Measurements from ENCODE around the gene ADAMTSL4. TPM values are rescaled to one million over a fixed set of nuclear protein-coding genes. Genes with fewer than 3 reads are reported as not detected.
A peak's percentile ranks its signal among the peaks of the same experiment; 100 is the strongest.

Gene ADAMTSL4
- total RNA-seq, 8 experiments from 2014 or later, result 0.75 to 45.8 (median 4.9) TPM

GRCh38 chr1:150552128-150552910, 3.1 kb downstream of the ADAMTSL4 start:
- H3K27ac ChIP-seq, result no peak overlapping the region
- ATAC-seq (replicated peaks in 6 of 8), result peak; percentile 2 to 50 (median 36)

DNA sequence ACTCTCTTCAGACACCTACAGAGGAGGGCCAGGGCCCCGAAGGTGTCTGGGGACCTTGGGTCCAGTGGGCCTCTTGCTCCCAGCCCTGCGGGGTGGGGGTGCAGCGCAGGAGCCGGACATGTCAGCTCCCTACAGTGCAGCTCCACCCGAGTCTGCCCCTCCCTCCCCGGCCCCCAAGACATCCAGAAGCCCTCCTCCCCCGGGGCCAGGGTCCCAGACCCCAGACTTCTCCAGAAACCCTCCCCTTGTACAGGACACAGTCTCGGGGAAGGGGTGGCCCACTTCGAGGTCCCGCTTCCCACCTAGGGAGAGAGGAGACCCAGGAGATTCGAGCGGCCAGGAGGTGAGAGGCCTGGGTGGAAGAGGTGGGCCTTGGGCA, 3.7 kb downstream of the ADAMTSL4 start:
- Histone ChIP-seq H3K4me1 (replicated peaks in 1 of 2) (peaks cover 0 to 8% of the 10 kb centered on the region in 2 donors), H3K27ac (no peak overlapping the region), H3K4me3 (no peak overlapping the region)
- WGBS, 10 experiments, result 85 to 100% methylated on average over 2 to 5 of the region's 12 CpGs; no CpG with 5 or more reads in 8 of the 10 experiments
- in situ Hi-C loops (cut with MboI; ENCODE audit: low pct_unique_long_range_greater_than_20kb in 2 of 9, low sequenced_read_pairs in 9 of 9, unreplicated experiment in 9 of 9), result loop anchor here in 1 of 9 experiments (25.0 kb wide), 1 partner anchor 91 kb away; no protein-coding TSS in a partner anchor
- no peak for ATAC-seq (replicated peaks in 6 of 8)

More at GRCh38 chr1:150552128-150552910, 3.1 kb downstream of the ADAMTSL4 start:
- in situ Hi-C loops (cut with MboI; ENCODE audit: low pct_unique_long_range_greater_than_20kb in 2 of 9, low sequenced_read_pairs in 9 of 9, unreplicated experiment in 9 of 9), result loop anchor here in 1 of 9 experiments (25.0 kb wide), 1 partner anchor 90 kb away; no protein-coding TSS in a partner anchor
- no peak overlapping the region for H3K4me3 ChIP-seq
- 24 to 100% (median 33%) methylated on average over 1 to 3 of the region's 13 CpGs; no CpG with 5 or more reads in 7 of the 10 experiments for WGBS, 10 experiments
- H3K4me1 ChIP-seq (replicated peaks in 1 of 2), result peaks cover 0 to 8% of the 10 kb centered on the region in 2 donors

DNA sequence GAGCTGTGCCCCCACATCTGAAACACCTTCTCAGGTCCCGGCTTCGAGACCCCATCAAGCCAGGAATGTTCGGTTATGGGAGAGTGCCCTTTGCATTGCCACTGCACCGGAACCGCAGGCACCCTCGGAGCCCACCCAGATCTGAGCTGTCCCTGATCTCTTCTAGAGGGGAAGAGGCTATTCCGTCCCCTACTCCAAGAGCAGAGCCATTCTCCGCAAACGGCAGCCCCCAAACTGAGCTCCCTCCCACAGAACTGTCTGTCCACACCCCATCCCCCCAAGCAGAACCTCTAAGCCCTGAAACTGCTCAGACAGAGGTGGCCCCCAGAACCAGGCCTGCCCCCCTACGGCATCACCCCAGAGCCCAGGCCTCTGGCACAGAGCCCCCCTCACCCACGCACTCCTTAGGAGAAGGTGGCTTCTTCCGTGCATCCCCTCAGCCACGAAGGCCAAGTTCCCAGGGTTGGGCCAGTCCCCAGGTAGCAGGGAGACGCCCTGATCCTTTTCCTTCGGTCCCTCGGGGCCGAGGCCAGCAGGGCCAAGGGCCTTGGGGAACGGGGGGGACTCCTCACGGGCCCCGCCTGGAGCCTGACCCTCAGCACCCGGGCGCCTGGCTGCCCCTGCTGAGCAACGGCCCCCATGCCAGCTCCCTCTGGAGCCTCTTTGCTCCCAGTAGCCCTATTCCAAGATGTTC, 4.3 kb downstream of the ADAMTSL4 start:
- Histone ChIP-seq H3K4me1 (replicated peaks in 1 of 2) (peaks cover 0 to 8% of the 10 kb centered on the region in 2 donors), H3K27ac (no peak overlapping the region), H3K4me3 (no peak overlapping the region)
- no peak for ATAC-seq (replicated peaks in 6 of 8)
- in situ Hi-C loops (cut with MboI; ENCODE audit: low pct_unique_long_range_greater_than_20kb in 2 of 9, low sequenced_read_pairs in 9 of 9, unreplicated experiment in 9 of 9), result loop anchor here in 1 of 9 experiments (25.0 kb wide), 1 partner anchor 91 kb away; no protein-coding TSS in a partner anchor
- 85 to 100% (median 92%) methylated on average over 2 to 10 of the region's 23 CpGs; no CpG with 5 or more reads in 7 of the 10 experiments for WGBS, 10 experiments

DNA sequence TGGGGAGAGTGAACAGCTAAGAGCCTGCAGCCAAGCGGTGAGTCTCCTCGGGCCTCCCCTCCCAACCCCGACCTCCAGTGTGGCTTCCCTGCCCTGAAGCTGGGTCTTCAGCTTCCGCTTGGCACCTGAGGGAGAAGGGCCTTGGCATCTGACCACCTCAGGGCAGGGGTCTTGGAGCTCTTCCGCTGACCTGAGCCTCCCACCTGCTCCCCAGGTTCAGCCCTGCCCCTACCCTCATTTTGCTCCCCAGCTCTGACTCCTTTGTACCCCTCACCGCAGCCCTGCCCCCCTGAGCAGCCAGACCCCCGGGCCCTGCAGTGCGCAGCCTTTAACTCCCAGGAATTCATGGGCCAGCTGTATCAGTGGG, 4.9 kb downstream of the ADAMTSL4 start:
- H3K4me3 ChIP-seq, result no peak overlapping the region
- ATAC-seq (replicated peaks in 6 of 8), result no peak
- WGBS, 10 experiments, result 80 to 100% (median 80%) methylated on average over 2 to 3 of the region's 8 CpGs; no CpG with 5 or more reads in 6 of the 10 experiments
- H3K4me1 ChIP-seq (replicated peaks in 1 of 2), result peaks cover 0 to 8% of the 10 kb centered on the region in 2 donors
- no peak overlapping the region for H3K27ac ChIP-seq
- in situ Hi-C loops (cut with MboI; ENCODE audit: low pct_unique_long_range_greater_than_20kb in 2 of 9, low sequenced_read_pairs in 9 of 9, unreplicated experiment in 9 of 9), result loop anchor here in 1 of 9 experiments (25.0 kb wide), 1 partner anchor 92 kb away; no protein-coding TSS in a partner anchor

DNA sequence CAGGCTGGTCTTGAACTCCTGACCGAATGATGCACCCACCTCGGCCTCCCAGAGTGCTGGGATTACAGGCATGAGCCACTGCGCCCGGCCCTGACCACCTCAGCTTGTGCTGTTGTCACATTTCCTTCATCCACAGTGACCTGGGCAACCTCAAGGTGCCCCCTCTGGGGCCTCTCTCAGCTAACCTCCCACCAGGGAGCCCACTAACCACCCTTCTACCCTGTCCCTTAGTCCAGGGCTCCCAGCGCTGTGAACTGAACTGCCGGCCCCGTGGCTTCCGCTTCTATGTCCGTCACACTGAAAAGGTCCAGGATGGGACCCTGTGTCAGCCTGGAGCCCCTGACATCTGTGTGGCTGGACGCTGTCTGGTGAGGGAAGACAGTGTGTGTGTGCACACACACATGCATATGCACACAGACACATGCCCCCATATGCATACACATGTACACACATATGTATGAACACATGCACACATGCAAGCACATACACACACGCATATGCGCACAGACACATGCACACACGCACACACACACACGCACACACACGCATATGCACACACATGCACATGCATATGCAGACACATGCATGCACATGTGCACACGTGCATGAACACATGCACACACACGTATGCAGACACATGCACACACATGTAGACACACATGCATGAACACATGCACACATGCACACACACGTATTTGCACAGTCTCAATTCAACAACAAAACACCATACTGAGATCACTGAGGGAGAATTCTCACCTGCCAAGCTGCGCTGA, 6.2 kb downstream of the ADAMTSL4 start:
- 71 to 91% (median 88%) methylated on average over 2 to 14 of the region's 19 CpGs; no CpG with 5 or more reads in 5 of the 10 experiments for WGBS, 10 experiments
- in situ Hi-C loops (cut with MboI; ENCODE audit: low pct_unique_long_range_greater_than_20kb in 2 of 9, low sequenced_read_pairs in 9 of 9, unreplicated experiment in 9 of 9), result loop anchor here in 1 of 9 experiments (25.0 kb wide), 1 partner anchor 93 kb away; no protein-coding TSS in a partner anchor
- ATAC-seq (replicated peaks in 6 of 8), result no peak
- no peak overlapping the region for H3K27ac ChIP-seq
- H3K4me1 ChIP-seq (replicated peaks in 1 of 2), result peaks cover 0 to 8% of the 10 kb centered on the region in 2 donors
- no peak overlapping the region for H3K4me3 ChIP-seq

- WGBS, 10 experiments, result 40 to 88% (median 70%) methylated on average over 1 to 13 of the region's 26 CpGs; no CpG with 5 or more reads in 3 of the 10 experiments
- no peak for ATAC-seq (replicated peaks in 6 of 8)
- Histone ChIP-seq H3K27ac (no peak overlapping the region), H3K4me3 (no peak overlapping the region), H3K4me1 (replicated peaks in 1 of 2) (peaks cover 2 to 12% of the 10 kb centered on the region in 2 donors)
- in situ Hi-C loops (cut with MboI; ENCODE audit: low pct_unique_long_range_greater_than_20kb in 2 of 9, low sequenced_read_pairs in 9 of 9, unreplicated experiment in 9 of 9), result loop anchor here in 1 of 9 experiments (25.0 kb wide), 1 partner anchor 94 kb away; no protein-coding TSS in a partner anchor
These were observed 7.0 kb downstream of the ADAMTSL4 start for GRCh38 chr1:150555971-150556865.

DNA sequence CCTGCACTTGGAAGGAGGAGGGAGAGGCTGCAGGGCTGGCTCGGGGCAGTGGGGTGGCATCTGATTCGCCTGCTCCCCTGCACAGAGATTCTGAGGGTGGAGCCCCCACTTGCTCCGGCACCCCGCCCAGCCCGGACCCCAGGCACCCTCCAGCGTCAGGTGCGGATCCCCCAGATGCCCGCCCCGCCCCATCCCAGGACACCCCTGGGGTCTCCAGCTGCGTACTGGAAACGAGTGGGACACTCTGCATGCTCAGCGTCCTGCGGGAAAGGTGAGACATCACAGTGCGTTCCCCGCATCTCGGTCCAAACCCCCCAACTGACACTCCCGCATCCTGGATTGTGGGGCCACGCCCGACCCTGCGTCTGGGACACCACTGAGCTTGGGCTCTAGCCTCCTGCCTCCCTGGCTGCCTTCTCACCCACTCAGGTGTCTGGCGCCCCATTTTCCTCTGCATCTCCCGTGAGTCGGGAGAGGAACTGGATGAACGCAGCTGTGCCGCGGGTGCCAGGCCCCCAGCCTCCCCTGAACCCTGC, 7.9 kb downstream of the ADAMTSL4 start:
- H3K4me3 ChIP-seq, result no peak overlapping the region
- H3K27ac ChIP-seq, result no peak overlapping the region
- peaks cover 7 to 10% of the 10 kb centered on the region in 2 donors for H3K4me1 ChIP-seq (replicated peaks in 1 of 2)
- in situ Hi-C loops (cut with MboI; ENCODE audit: low pct_unique_long_range_greater_than_20kb in 2 of 9, low sequenced_read_pairs in 9 of 9, unreplicated experiment in 9 of 9), result loop anchor here in 1 of 9 experiments (25.0 kb wide), 1 partner anchor 95 kb away; no protein-coding TSS in a partner anchor
- ATAC-seq (replicated peaks in 6 of 8), result no peak
- WGBS, 10 experiments, result 83% methylated on average over 4 of the region's 26 CpGs; no CpG with 5 or more reads in 9 of the 10 experiments

DNA sequence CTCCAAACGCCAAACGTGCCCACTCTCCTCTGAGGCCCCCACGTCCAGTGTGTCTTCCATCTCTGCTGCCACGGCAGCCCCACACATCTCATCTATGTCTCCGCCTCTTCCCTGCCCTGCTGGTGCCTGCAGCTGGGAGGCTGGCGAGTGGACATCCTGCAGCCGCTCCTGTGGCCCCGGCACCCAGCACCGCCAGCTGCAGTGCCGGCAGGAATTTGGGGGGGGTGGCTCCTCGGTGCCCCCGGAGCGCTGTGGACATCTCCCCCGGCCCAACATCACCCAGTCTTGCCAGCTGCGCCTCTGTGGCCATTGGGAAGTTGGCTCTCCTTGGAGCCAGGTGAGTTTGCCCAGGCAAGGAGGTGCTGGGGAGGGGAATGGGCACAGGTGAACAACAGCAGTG, 8.6 kb downstream of the ADAMTSL4 start:
- Histone ChIP-seq H3K4me3 (no peak overlapping the region), H3K4me1 (replicated peaks in 1 of 2) (peaks cover 11 to 14% of the 10 kb centered on the region in 2 donors), H3K27ac (no peak overlapping the region)
- in situ Hi-C loops (cut with MboI; ENCODE audit: low pct_unique_long_range_greater_than_20kb in 2 of 9, low sequenced_read_pairs in 9 of 9, unreplicated experiment in 9 of 9), result loop anchor here in 1 of 9 experiments (25.0 kb wide), 1 partner anchor 96 kb away; no protein-coding TSS in a partner anchor
- no peak for ATAC-seq (replicated peaks in 6 of 8)
- WGBS, 10 experiments, result 57 to 87% (median 82%) methylated on average over 4 to 13 of the region's 15 CpGs; no CpG with 5 or more reads in 6 of the 10 experiments

- peaks cover 16 to 18% of the 10 kb centered on the region in 2 donors for H3K4me1 ChIP-seq (replicated peaks in 1 of 2)
- 68 to 95% (median 77%) methylated on average over 4 to 8 of the region's 15 CpGs; no CpG with 5 or more reads in 7 of the 10 experiments for WGBS, 10 experiments
- in situ Hi-C loops (cut with MboI; ENCODE audit: low pct_unique_long_range_greater_than_20kb in 2 of 9, low sequenced_read_pairs in 9 of 9, unreplicated experiment in 9 of 9), result loop anchor here in 1 of 9 experiments (25.0 kb wide), 1 partner anchor 96 kb away; no protein-coding TSS in a partner anchor
- H3K27ac ChIP-seq, result no peak overlapping the region
- no peak overlapping the region for H3K4me3 ChIP-seq
- ATAC-seq (replicated peaks in 6 of 8), result no peak
These were observed 9.1 kb downstream of the ADAMTSL4 start for GRCh38 chr1:150558303-150558704.

GRCh38 chr1:150558761-150559655, 9.8 kb downstream of the ADAMTSL4 start:
- Histone ChIP-seq H3K27ac (no peak overlapping the region), H3K4me1 (replicated peaks in 1 of 2) (peaks cover 19 to 23% of the 10 kb centered on the region in 2 donors), H3K4me3 (no peak overlapping the region)
- 83 to 100% (median 90%) methylated on average over 2 to 13 of the region's 28 CpGs; no CpG with 5 or more reads in 5 of the 10 experiments for WGBS, 10 experiments
- in situ Hi-C loops (cut with MboI; ENCODE audit: low pct_unique_long_range_greater_than_20kb in 2 of 9, low sequenced_read_pairs in 9 of 9, unreplicated experiment in 9 of 9), result loop anchor here in 1 of 9 experiments (25.0 kb wide), 1 partner anchor 97 kb away; no protein-coding TSS in a partner anchor
- ATAC-seq (replicated peaks in 6 of 8), result no peak
